ENCODE results near the gene DNAL1. TPM values are rescaled to one million over a fixed set of nuclear protein-coding genes. Genes with fewer than 3 reads are reported as not detected.
"Not testable (repeated sequence)": the region's sequence is repeated elsewhere in the genome, so short reads cannot be mapped to it uniquely, and the experiment has no call there.

The DNAL1 gene
- total and polyA plus RNA-seq, 9 donors = 5.7 to 10.9 (median 6.7) TPM

GRCh38 chr14:73695997-73696396, 51.2 kb downstream of the DNAL1 start:
- H3K27me3 ChIP-seq (ENCODE audit: control insufficient read depth, insufficient read depth, low read length) = no peaks in the 10 kb centered on the region
- WGBS (ENCODE audit: insufficient coverage) = no CpG with 5 or more reads among the region's 2 CpGs
- H3K4me1 ChIP-seq (ENCODE audit: control insufficient read depth, insufficient read depth, low read length) = no peaks in the 10 kb centered on the region
- no peak for DNase-seq
- peaks cover 10% of the 10 kb centered on the region for H3K36me3 ChIP-seq (ENCODE audit: control insufficient read depth, insufficient read depth, low read length)
- no peak overlapping the region for H3K27ac ChIP-seq (ENCODE audit: low read length)
- no peak overlapping the region for H3K4me3 ChIP-seq (ENCODE audit: low read length)
- H3K9me3 ChIP-seq (replicated peaks; ENCODE audit: control insufficient read depth, low read depth, low read length) = no peaks in the 10 kb centered on the region

GRCh38 chr14:73696466-73697400, 51.9 kb downstream of the DNAL1 start:
- 60% methylated on average over 1 of the region's 2 CpGs for WGBS (ENCODE audit: insufficient coverage)
- Histone ChIP-seq H3K27me3 (ENCODE audit: control insufficient read depth, insufficient read depth, low read length) (no peaks in the 10 kb centered on the region), H3K4me3 (ENCODE audit: low read length) (no peak overlapping the region), H3K4me1 (ENCODE audit: control insufficient read depth, insufficient read depth, low read length) (no peaks in the 10 kb centered on the region), H3K27ac (ENCODE audit: low read length) (no peak overlapping the region), H3K9me3 (replicated peaks; ENCODE audit: control insufficient read depth, low read depth, low read length) (no peaks in the 10 kb centered on the region), H3K36me3 (ENCODE audit: control insufficient read depth, insufficient read depth, low read length) (peaks cover 10% of the 10 kb centered on the region)
- DNase-seq = no peak

GRCh38 chr14:73700325-73700724, 55.5 kb downstream of the DNAL1 start:
- Histone ChIP-seq H3K27me3 (ENCODE audit: control insufficient read depth, insufficient read depth, low read length) (no peaks in the 10 kb centered on the region), H3K27ac (ENCODE audit: low read length) (no peak overlapping the region), H3K36me3 (ENCODE audit: control insufficient read depth, insufficient read depth, low read length) (no peaks in the 10 kb centered on the region), H3K9me3 (replicated peaks; ENCODE audit: control insufficient read depth, low read depth, low read length) (no peaks in the 10 kb centered on the region), H3K4me3 (ENCODE audit: low read length) (no peak overlapping the region), H3K4me1 (ENCODE audit: control insufficient read depth, insufficient read depth, low read length) (no peaks in the 10 kb centered on the region)
- WGBS (ENCODE audit: insufficient coverage) = no CpG with 5 or more reads among the region's 1 CpG
- no peak for DNase-seq

DNA sequence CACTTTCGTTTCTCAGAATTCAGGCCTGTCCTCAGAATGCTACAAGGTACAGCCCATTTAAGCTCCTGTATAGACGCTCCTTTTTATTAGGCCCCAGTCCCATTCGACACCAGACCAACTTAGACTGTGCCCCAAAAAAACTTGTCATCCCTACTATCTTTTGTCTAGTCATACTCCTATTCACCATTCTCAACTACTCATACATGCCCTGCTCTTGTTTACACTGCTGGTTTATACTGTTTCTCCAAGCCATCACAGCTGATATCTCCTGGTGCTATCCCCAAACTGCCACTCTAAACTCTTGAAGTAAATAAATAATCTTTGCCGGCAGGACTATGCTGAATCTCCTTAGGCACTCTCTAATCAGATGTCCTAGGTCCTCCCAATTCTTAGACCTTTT, 63.3 kb downstream of the DNAL1 start:
- H3K4me3 ChIP-seq (ENCODE audit: low read length); H3K27me3 ChIP-seq (ENCODE audit: control insufficient read depth, insufficient read depth, low read length); DNase-seq; H3K9me3 ChIP-seq (replicated peaks; ENCODE audit: control insufficient read depth, low read depth, low read length); H3K27ac ChIP-seq (ENCODE audit: low read length); H3K36me3 ChIP-seq (ENCODE audit: control insufficient read depth, insufficient read depth, low read length): not testable (repeated sequence)
- peaks cover 11% of the 10 kb centered on the region for H3K4me1 ChIP-seq (ENCODE audit: control insufficient read depth, insufficient read depth, low read length)
- 71% methylated on average over 1 of the region's 4 CpGs for WGBS (ENCODE audit: insufficient coverage)

DNA sequence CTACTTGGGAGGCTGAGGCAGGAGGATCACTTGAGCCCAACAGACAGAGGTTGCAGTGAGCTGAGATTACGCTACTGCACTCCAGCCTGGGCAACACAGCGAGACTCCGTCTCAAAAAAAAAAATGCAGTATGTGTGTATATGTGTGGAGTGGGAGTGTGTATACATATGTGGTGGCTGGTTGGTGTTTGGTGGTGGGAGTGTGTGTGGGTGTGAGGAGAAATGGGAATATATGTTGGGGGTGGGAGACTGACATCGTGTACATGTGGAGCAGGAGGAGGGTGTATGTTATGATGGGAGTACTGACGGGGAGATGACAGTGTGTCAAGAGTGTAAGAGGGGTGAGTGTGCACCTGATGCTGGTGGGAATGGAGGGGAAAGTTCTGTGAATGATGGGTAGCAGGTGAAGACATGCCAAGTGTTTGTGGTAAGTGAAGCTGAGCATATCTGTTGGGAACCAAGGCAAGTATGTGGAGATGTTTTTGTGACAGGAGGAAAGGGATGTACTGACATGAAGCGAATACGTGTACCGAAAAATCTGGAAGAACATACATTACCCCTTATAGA, 65.2 kb downstream of the DNAL1 start:
- Histone ChIP-seq H3K4me3 (ENCODE audit: low read length) (no peak overlapping the region), H3K9me3 (replicated peaks; ENCODE audit: control insufficient read depth, low read depth, low read length) (no peaks in the 10 kb centered on the region), H3K27ac (ENCODE audit: low read length) (no peak overlapping the region), H3K4me1 (ENCODE audit: control insufficient read depth, insufficient read depth, low read length) (peaks cover 15% of the 10 kb centered on the region), H3K36me3 (ENCODE audit: control insufficient read depth, insufficient read depth, low read length) (no peaks in the 10 kb centered on the region), H3K27me3 (ENCODE audit: control insufficient read depth, insufficient read depth, low read length) (no peaks in the 10 kb centered on the region)
- WGBS (ENCODE audit: insufficient coverage) = 93% methylated on average over 4 of the region's 8 CpGs
- DNase-seq = no peak

DNA sequence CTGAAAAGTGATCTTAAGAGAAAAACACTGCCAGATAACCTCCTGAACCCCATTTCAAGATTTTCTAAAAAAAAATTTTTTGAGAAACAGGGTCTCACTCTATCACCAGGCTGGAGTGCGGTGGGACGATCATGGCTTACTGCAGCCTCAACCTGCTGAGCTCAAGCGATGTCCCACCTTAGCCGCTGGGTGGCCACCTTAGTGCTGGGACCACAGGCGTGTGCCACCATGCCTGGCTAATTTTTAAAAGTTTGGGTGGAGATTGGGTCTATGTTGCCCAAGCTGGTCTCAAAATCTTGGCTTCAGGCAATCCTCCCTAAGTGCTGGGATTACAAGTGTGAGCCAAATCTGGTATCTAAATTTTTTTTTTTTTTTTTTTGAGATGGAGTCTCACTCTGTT, 66.0 kb downstream of the DNAL1 start:
- no peak for DNase-seq
- H3K27ac ChIP-seq (ENCODE audit: low read length) = no peak overlapping the region
- peaks cover 15% of the 10 kb centered on the region for H3K4me1 ChIP-seq (ENCODE audit: control insufficient read depth, insufficient read depth, low read length)
- WGBS (ENCODE audit: insufficient coverage) = 87% methylated on average over 3 of the region's 5 CpGs
- H3K9me3 ChIP-seq (replicated peaks; ENCODE audit: control insufficient read depth, low read depth, low read length) = no peaks in the 10 kb centered on the region
- no peak overlapping the region for H3K4me3 ChIP-seq (ENCODE audit: low read length)
- H3K36me3 ChIP-seq (ENCODE audit: control insufficient read depth, insufficient read depth, low read length) = peaks cover 3% of the 10 kb centered on the region
- no peaks in the 10 kb centered on the region for H3K27me3 ChIP-seq (ENCODE audit: control insufficient read depth, insufficient read depth, low read length)

GRCh38 chr14:73712071-73712506, 67.3 kb downstream of the DNAL1 start:
- Histone ChIP-seq H3K27me3 (ENCODE audit: control insufficient read depth, insufficient read depth, low read length) (no peaks in the 10 kb centered on the region), H3K36me3 (ENCODE audit: control insufficient read depth, insufficient read depth, low read length) (peaks cover 9% of the 10 kb centered on the region), H3K4me3 (ENCODE audit: low read length) (peak overlapping the region; percentile 83), H3K4me1 (ENCODE audit: control insufficient read depth, insufficient read depth, low read length) (peaks cover 15% of the 10 kb centered on the region), H3K9me3 (replicated peaks; ENCODE audit: control insufficient read depth, low read depth, low read length) (no peaks in the 10 kb centered on the region), H3K27ac (ENCODE audit: low read length) (peak overlapping the region; percentile 55)
- DNase-seq = no peak
- WGBS (ENCODE audit: insufficient coverage) = 26% methylated on average over 8 of the region's 11 CpGs

- H3K36me3 ChIP-seq (ENCODE audit: control insufficient read depth, insufficient read depth, low read length) = peaks cover 14% of the 10 kb centered on the region
- peak overlapping the region; percentile 83 for H3K4me3 ChIP-seq (ENCODE audit: low read length)
- peak; percentile 40 for DNase-seq
- H3K27ac ChIP-seq (ENCODE audit: low read length) = peak overlapping the region; percentile 55
- H3K4me1 ChIP-seq (ENCODE audit: control insufficient read depth, insufficient read depth, low read length) = peaks cover 21% of the 10 kb centered on the region
- no peaks in the 10 kb centered on the region for H3K27me3 ChIP-seq (ENCODE audit: control insufficient read depth, insufficient read depth, low read length)
- no peaks in the 10 kb centered on the region for H3K9me3 ChIP-seq (replicated peaks; ENCODE audit: control insufficient read depth, low read depth, low read length)
- WGBS (ENCODE audit: insufficient coverage) = under 1% methylated on average over 15 of the region's 20 CpGs
These were observed 67.9 kb downstream of the DNAL1 start for GRCh38 chr14:73712540-73713180.

- no peaks in the 10 kb centered on the region for H3K27me3 ChIP-seq (ENCODE audit: control insufficient read depth, insufficient read depth, low read length)
- under 1% methylated on average over 21 of the region's 21 CpGs for WGBS (ENCODE audit: insufficient coverage)
- H3K9me3 ChIP-seq (replicated peaks; ENCODE audit: control insufficient read depth, low read depth, low read length) = no peaks in the 10 kb centered on the region
- peak overlapping the region; percentile 79 for H3K27ac ChIP-seq (ENCODE audit: low read length)
- peaks cover 27% of the 10 kb centered on the region for H3K4me1 ChIP-seq (ENCODE audit: control insufficient read depth, insufficient read depth, low read length)
- DNase-seq = no peak
- peak overlapping the region; percentile 83 for H3K4me3 ChIP-seq (ENCODE audit: low read length)
- peaks cover 21% of the 10 kb centered on the region for H3K36me3 ChIP-seq (ENCODE audit: control insufficient read depth, insufficient read depth, low read length)
These were observed 68.5 kb downstream of the DNAL1 start for GRCh38 chr14:73713206-73713802.

Data from muscle of leg (tissue), 11 donors.